ENCODE results near the gene P2RY2. TPM values are rescaled to one million over a fixed set of nuclear protein-coding genes. Genes with fewer than 3 reads are reported as not detected.

The P2RY2 gene
- total RNA-seq, 1 donor from 2014 or later = 0.42 TPM

- intact Hi-C loops (cut with micrococcal nuclease) = loop anchor here (5.0 kb wide), 1 partner anchor 102 kb away; no protein-coding TSS in a partner anchor
- Mint-ChIP-seq H3K9me3 (no peaks in the 10 kb centered on the region), H3K36me3 (ENCODE audit: low read depth) (no peaks in the 10 kb centered on the region), H3K4me1 (peaks cover 33% of the 10 kb centered on the region), H3K27me3 (no peaks in the 10 kb centered on the region), H3K27ac (peak overlapping the region; percentile 36), H3K4me3 (no peak overlapping the region)
- ChIA-PET POLR2A (no interaction called here), CTCF (no interaction called here)
- no peak for TF ChIP-seq CTCF (IDR thresholded peaks at IDR 0.05)
- DNase-seq (no peak), ATAC-seq (ENCODE audit: low read depth) (no peak)
Measured at GRCh38 chr11:73285721-73286120, 67.6 kb downstream of the P2RY2 start.

Other genes with a start within 250 kb of the P2RY2 start
- 176 and 207 TPM in 2 replicates for gene FCHSD2, start 76.0 kb upstream of the P2RY2 start, total RNA-seq
- 0.22 TPM in 1 of 2 replicates, not detected in the other for gene P2RY6, start 54.1 kb downstream of the P2RY2 start, total RNA-seq
- 0.02 TPM in 1 of 2 replicates, not detected in the other for gene ARHGEF17, start 90.0 kb downstream of the P2RY2 start, total RNA-seq
- 81.8 and 90.1 TPM in 2 replicates for gene RELT, start 158.1 kb downstream of the P2RY2 start, total RNA-seq

Data from activated B cell treated with CpG ODN at 0.5 μM for 24 hours (primary cell).